Keratinocyte (primary cell): Measurements from ENCODE around the gene STARD8. TPM values are rescaled to one million over a fixed set of nuclear protein-coding genes. Genes with fewer than 3 reads are reported as not detected.

Source experiments
- DNase-seq: peaks from one replicate; pipeline ENCODE4 v3.0.0-alpha.2; 2011; ENCODE audit warnings: low read depth, missing footprints, low spot score
- FAIRE-seq: peaks from 2 replicates; lab custom pipeline; 2011; peaks lifted over from hg19 to GRCh38; lab: Jason Lieb, UNC
- H2AFZ ChIP-seq: 2 replicates; pipeline ENCODE4 v1.6.0; 2012; ENCODE audit warnings: low read length, control low read depth, inconsistent platforms; ENCODE audit not compliant: control insufficient read depth
- H3K27ac ChIP-seq: 2 replicates; pipeline ENCODE4 v1.5.1; 2011; ENCODE audit warnings: low read length; ENCODE audit not compliant: control insufficient read depth, insufficient read depth
- H3K27me3 ChIP-seq: 3 replicates; pipeline ENCODE4 v1.6.0; 2011; ENCODE audit warnings: low read length; ENCODE audit not compliant: control insufficient read depth, insufficient read depth; ENCODE audit errors: extremely low read depth
- H3K36me3 ChIP-seq, 2 experiments: 2 replicates in 1 of 2; 3 replicates in 1 of 2; pipeline ENCODE4 v1.5.1; 2011; ENCODE audit warnings: low read length in 2 of 2, mild to moderate bottlenecking in 1 of 2; ENCODE audit not compliant: control insufficient read depth in 2 of 2, insufficient read depth in 2 of 2; ENCODE audit errors: extremely low read depth in 1 of 2
- H3K4me1 ChIP-seq: 3 replicates; pipeline ENCODE4 v1.5.1; 2011; ENCODE audit warnings: low read length; ENCODE audit not compliant: control insufficient read depth, insufficient read depth; ENCODE audit errors: extremely low read depth
- H3K4me2 ChIP-seq: 3 replicates; pipeline ENCODE4 v1.6.0; 2011; ENCODE audit warnings: low read depth, low read length; ENCODE audit not compliant: control insufficient read depth, insufficient read depth; ENCODE audit errors: extremely low read depth
- H3K4me3 ChIP-seq, 3 experiments: fragments of 200-600 bp in 1 of 3; sonication (generic) in 1 of 3; 2 replicates in 2 of 3; 3 replicates in 1 of 3; pipeline ENCODE4 v1.5.1; 2011 to 2016; ENCODE audit warnings: low read length in 3 of 3, mild to moderate bottlenecking in 3 of 3, control low read depth in 2 of 3, inconsistent platforms in 1 of 3, low read depth in 1 of 3, mixed read lengths in 1 of 3, mixed run types in 1 of 3, moderate library complexity in 1 of 3; ENCODE audit not compliant: control insufficient read depth in 2 of 3, insufficient read depth in 2 of 3; ENCODE audit errors: extremely low read depth in 1 of 3
- H3K79me2 ChIP-seq: 2 replicates; pipeline ENCODE4 v1.6.0; 2012; ENCODE audit warnings: low read length; ENCODE audit not compliant: control insufficient read depth, insufficient read depth
- H3K9ac ChIP-seq: 3 replicates; pipeline ENCODE4 v1.6.0; 2011; ENCODE audit warnings: low read length; ENCODE audit not compliant: control insufficient read depth, insufficient read depth; ENCODE audit errors: extremely low read depth
- H3K9me1 ChIP-seq: 3 replicates; pipeline ENCODE4 v1.6.0; 2011; ENCODE audit warnings: low read length; ENCODE audit not compliant: control insufficient read depth, insufficient read depth; ENCODE audit errors: extremely low read depth
- H3K9me3 ChIP-seq: 2 replicates; pipeline ENCODE4 v1.5.1; 2012; ENCODE audit warnings: low read depth, low read length; ENCODE audit not compliant: control insufficient read depth
- H4K20me1 ChIP-seq: 3 replicates; pipeline ENCODE4 v1.6.0; 2011; ENCODE audit warnings: low read length; ENCODE audit not compliant: control insufficient read depth, insufficient read depth; ENCODE audit errors: extremely low read depth
- CTCF ChIP-seq, 3 experiments: IDR thresholded peaks in 1 of 3; conservative IDR thresholded peaks in 1 of 3; optimal IDR thresholded peaks in 1 of 3; 2 replicates in 2 of 3; 3 replicates in 1 of 3; pipeline versions ENCODE3 to v1.5.1; 2011; ENCODE audit warnings: low read length in 3 of 3, mild to moderate bottlenecking in 3 of 3, moderate library complexity in 2 of 3, control low read depth in 1 of 3, inconsistent platforms in 1 of 3; ENCODE audit not compliant: insufficient read depth in 2 of 3; ENCODE audit errors: extremely low read depth in 1 of 3
- EZH2 ChIP-seq: IDR thresholded peaks from one replicate; pipeline ENCODE4 v1.6.1; 2012; ENCODE audit warnings: inconsistent platforms, mild to moderate bottlenecking, low read length, moderate library complexity
- dilution Hi-C: fragments of 300-500 bp; cut with MboI; formaldehyde crosslinking; loops from one replicate; pipeline ENCODE4 v1.7.0; 2020; ENCODE audit warnings: low sequenced_read_pairs; ENCODE audit not compliant: extremely low pct_ligation_motif_present
- polyA plus RNA-seq, 5 experiments: library from polyadenylated mRNA; depleted of rRNA in 3 of 5; stranded (reverse) in 3 of 5; stranded (forward) in 1 of 5; unstranded in 1 of 5; fragments of >200 nt; gene quantifications; 1 replicate in 1 of 5; 2 replicates in 3 of 5; 3 replicates in 1 of 5; pipeline versions ENCODE4 v1.2.1 to v1.2.3, GENCODE V29; 2011 to 2012; ENCODE audit warnings: missing spikeins in 2 of 5, low read depth in 1 of 5, low replicate concordance in 1 of 5

STARD8 gene
- polyA plus RNA-seq, 1 donor (not counting 4 experiments of a cell fraction or from before 2014, with no cell fraction given): 0.07 TPM

- no peak overlapping the region for H3K4me2 ChIP-seq
- FAIRE-seq: no peak
- dilution Hi-C loops: no loop called here
Observed at GRCh38 chrX:68731254-68731653, 83.8 kb downstream of the STARD8 start.

GRCh38 chrX:68732906-68733493, 85.5 kb downstream of the STARD8 start:
- H3K4me1 ChIP-seq: no peaks in the 10 kb centered on the region
- DNase-seq (peak; percentile 1), FAIRE-seq (peak; percentile 52)
- dilution Hi-C loops: no loop called here
- no peak overlapping the region for H3K4me3 ChIP-seq
- no peak overlapping the region for H3K9ac ChIP-seq
- no peak overlapping the region for H2AFZ ChIP-seq
- H3K9me1 ChIP-seq: no peaks in the 10 kb centered on the region
- no peaks in the 10 kb centered on the region for H3K9me3 ChIP-seq
- no peaks in the 10 kb centered on the region for H4K20me1 ChIP-seq
- TF ChIP-seq EZH2 (no peak), CTCF (optimal IDR thresholded peaks at IDR 0.05 in 1 of 3, IDR thresholded peaks at IDR 0.05 in 1 of 3, conservative IDR thresholded peaks at IDR 0.05 in 1 of 3; ENCODE audit: extremely low read depth in 1 of 3, insufficient read depth in 2 of 3, low read length in 3 of 3) (peak; percentile 76 to 93 (median 83))
- no peak overlapping the region for H3K4me2 ChIP-seq
- H3K79me2 ChIP-seq: no peaks in the 10 kb centered on the region
- peaks cover 5% of the 10 kb centered on the region for H3K27me3 ChIP-seq
- no peak overlapping the region for H3K27ac ChIP-seq
- H3K36me3 ChIP-seq: no peaks in the 10 kb centered on the region

More at GRCh38 chrX:68731254-68731653, 83.8 kb downstream of the STARD8 start:
- no peaks in the 10 kb centered on the region for H3K36me3 ChIP-seq
- no peaks in the 10 kb centered on the region for H4K20me1 ChIP-seq
- TF ChIP-seq CTCF (optimal IDR thresholded peaks at IDR 0.05 in 1 of 3, IDR thresholded peaks at IDR 0.05 in 1 of 3, conservative IDR thresholded peaks at IDR 0.05 in 1 of 3; ENCODE audit: extremely low read depth in 1 of 3, insufficient read depth in 2 of 3, low read length in 3 of 3) (no peak), EZH2 (no peak)
- DNase-seq: no peak
- H3K4me1 ChIP-seq: no peaks in the 10 kb centered on the region
- H2AFZ ChIP-seq: no peak overlapping the region
- H3K9me3 ChIP-seq: no peaks in the 10 kb centered on the region
- peaks cover 13% of the 10 kb centered on the region for H3K27me3 ChIP-seq
- H3K4me3 ChIP-seq: no peak overlapping the region
- no peaks in the 10 kb centered on the region for H3K79me2 ChIP-seq
- no peak overlapping the region for H3K9ac ChIP-seq
- H3K9me1 ChIP-seq: no peaks in the 10 kb centered on the region
- H3K27ac ChIP-seq: no peak overlapping the region
